ENCODE measurements around the gene NDUFC1.
"Not testable (repeated sequence)": the region's sequence is repeated elsewhere in the genome, so short reads cannot be mapped to it uniquely, and the experiment has no call there.

Gene NDUFC1

GRCh38 chr4:139319571-139319970 is 17.3 kb upstream of the NDUFC1 start:
- no peak overlapping the region for H3K4me3 ChIP-seq (ENCODE audit: low read depth, low read length)
- TF ChIP-seq CTCF (IDR thresholded peaks at IDR 0.05; ENCODE audit: borderline replicate concordance, insufficient read depth, low read depth, low read length): no peak

GRCh38 chr4:139317635-139318034 is 15.4 kb upstream of the NDUFC1 start:
- no peak for TF ChIP-seq CTCF (IDR thresholded peaks at IDR 0.05; ENCODE audit: borderline replicate concordance, insufficient read depth, low read depth, low read length)
- H3K4me3 ChIP-seq (ENCODE audit: low read depth, low read length): no peak overlapping the region

- no peak overlapping the region for H3K4me3 ChIP-seq (ENCODE audit: low read depth, low read length)
- TF ChIP-seq CTCF (IDR thresholded peaks at IDR 0.05; ENCODE audit: borderline replicate concordance, insufficient read depth, low read depth, low read length): no peak
These were observed 14.5 kb upstream of the NDUFC1 start for GRCh38 chr4:139316733-139317132.

- H3K4me3 ChIP-seq (ENCODE audit: low read depth, low read length): no peak overlapping the region
- TF ChIP-seq CTCF (IDR thresholded peaks at IDR 0.05; ENCODE audit: borderline replicate concordance, insufficient read depth, low read depth, low read length): no peak
These were observed 13.0 kb upstream of the NDUFC1 start for GRCh38 chr4:139315221-139315675.

GRCh38 chr4:139314047-139314800 is 11.9 kb upstream of the NDUFC1 start:
- no peak for TF ChIP-seq CTCF (IDR thresholded peaks at IDR 0.05; ENCODE audit: borderline replicate concordance, insufficient read depth, low read depth, low read length)
- no peak overlapping the region for H3K4me3 ChIP-seq (ENCODE audit: low read depth, low read length)

GRCh38 chr4:139313414-139313813 is 11.1 kb upstream of the NDUFC1 start:
- H3K4me3 ChIP-seq (ENCODE audit: low read depth, low read length): not testable (repeated sequence)

GRCh38 chr4:139312552-139313332 is 10.5 kb upstream of the NDUFC1 start:
- TF ChIP-seq CTCF (IDR thresholded peaks at IDR 0.05; ENCODE audit: borderline replicate concordance, insufficient read depth, low read depth, low read length): no peak
- no peak overlapping the region for H3K4me3 ChIP-seq (ENCODE audit: low read depth, low read length)

All from GM12875 (cell line).